ENCODE measurements around the gene TWNK.

- TF ChIP-seq POLR2AphosphoS2 (conservative IDR thresholded peaks at IDR 0.05; ENCODE audit: low read length) (no peak), CTCF (IDR thresholded peaks at IDR 0.05) (no peak), NR3C1 (IDR thresholded peaks at IDR 0.05) (no peak), NFE2L2 (conservative IDR thresholded peaks at IDR 0.05; ENCODE audit: low read length) (no peak), CEBPB (IDR thresholded peaks at IDR 0.05) (no peak), PHF8 (IDR thresholded peaks at IDR 0.05; ENCODE audit: borderline replicate concordance, low read depth) (no peak), EP300 (IDR thresholded peaks at IDR 0.05) (no peak), E2F6 (IDR thresholded peaks at IDR 0.05; ENCODE audit: borderline replicate concordance, low read depth) (no peak), SREBF2 (IDR thresholded peaks at IDR 0.05) (no peak), MAX (IDR thresholded peaks at IDR 0.05) (no peak)
Measured at GRCh38 chr10:100988166-100988565, 823 bp downstream of the TWNK start.

Data from A549 (cell line).